HepG2 (cell line): ENCODE data around the gene SAMD4B. TPM values are rescaled to one million over a fixed set of nuclear protein-coding genes. Genes with fewer than 3 reads are reported as not detected.

ENCODE experiments used
- ATAC-seq: fragments of 200-7000 bp; cut with Tn5 transposase; 3 replicates; pipeline ENCODE4 v1.9.1; 2020; ENCODE audit warnings: mild to moderate bottlenecking, moderate library complexity
- BruUV-seq: library from RNA; stranded (reverse); fragments of 400-500 nt; replicated peaks from 2 replicates; lab custom pipeline; 2021; lab: Mats Ljungman, UMichigan
- CTCF ChIA-PET: fragments of 300-600 bp; formaldehyde crosslinking; extraction: SDS; loops from one replicate; lab custom pipeline; 2021; ENCODE audit warnings: low total read pairs, inconsistent platforms, low intra/inter-chr PET ratio; lab: Yijun Ruan, JAX
- POLR2A ChIA-PET: fragments of 350-600 bp; sonication (Branson Sonifier 250); formaldehyde crosslinking; loops from one replicate; lab custom pipeline; 2020; ENCODE audit warnings: antibody characterized with exemption, inconsistent platforms; lab: Yijun Ruan, JAX
- DNase-seq: peaks from one replicate; pipeline ENCODE4 v3.0.0-alpha.2; 2015; ENCODE audit warnings: low spot score
- FAIRE-seq: peaks from 3 replicates; lab custom pipeline; 2011; peaks lifted over from hg19 to GRCh38; lab: Jason Lieb, UNC
- H2AFZ ChIP-seq: one replicate; pipeline ENCODE4 v1.6.1; 2011; ENCODE audit warnings: low read length, inconsistent platforms
- H3K27ac ChIP-seq: fragments of 300-600 bp; 3 replicates; pipeline ENCODE4 v1.8.0; 2011; ENCODE audit warnings: mixed run types, mild to moderate bottlenecking, mixed read lengths, low read length, inconsistent platforms; ENCODE audit not compliant: insufficient read depth; ENCODE audit errors: extremely low read length
- H3K27me3 ChIP-seq, 2 experiments: fragments of 200-600 bp in 1 of 2; 2 replicates in 1 of 2; 3 replicates in 1 of 2; pipeline versions ENCODE4 v1.6.0 to v1.8.0; 2011; ENCODE audit warnings: low read length in 2 of 2, mild to moderate bottlenecking in 2 of 2, moderate library complexity in 2 of 2, inconsistent platforms in 1 of 2; ENCODE audit not compliant: insufficient read depth in 2 of 2, control insufficient read depth in 1 of 2
- H3K36me3 ChIP-seq, 2 experiments: fragments of 200-600 bp in 1 of 2; replicated peaks in 1 of 2; 2 replicates in 1 of 2; 3 replicates in 1 of 2; pipeline versions ENCODE4 v1.5.1 to v1.8.0; 2011; ENCODE audit warnings: low read length in 2 of 2, inconsistent platforms in 1 of 2; ENCODE audit not compliant: insufficient read depth in 2 of 2, control insufficient read depth in 1 of 2
- H3K4me1 ChIP-seq: 2 replicates; pipeline ENCODE4 v1.5.1; 2012; ENCODE audit warnings: low read length, inconsistent platforms; ENCODE audit not compliant: insufficient read depth
- H3K4me2 ChIP-seq: 2 replicates; pipeline ENCODE4 v1.6.0; 2011; ENCODE audit warnings: low read depth, low read length, inconsistent platforms
- H3K4me3 ChIP-seq, 3 experiments: fragments of 200-600 bp in 1 of 3; sonication (generic), shearing (Covaris generic) in 1 of 3; replicated peaks in 1 of 3; 2 replicates each; pipeline ENCODE4 v1.5.1; 2011 to 2016; ENCODE audit warnings: low read length in 3 of 3, inconsistent platforms in 2 of 3, low read depth in 2 of 3, mild to moderate bottlenecking in 2 of 3, control low read depth in 1 of 3, mixed read lengths in 1 of 3; ENCODE audit not compliant: insufficient read depth in 1 of 3
- H3K79me2 ChIP-seq: one replicate; pipeline ENCODE4 v1.6.1; 2011; ENCODE audit warnings: low read length, inconsistent platforms; ENCODE audit not compliant: insufficient read depth
- H3K9ac ChIP-seq: 2 replicates; pipeline ENCODE4 v1.6.0; 2011; ENCODE audit warnings: mild to moderate bottlenecking, low read depth, low read length, inconsistent platforms; ENCODE audit not compliant: insufficient read depth
- H3K9me3 ChIP-seq: 2 replicates; pipeline ENCODE4 v1.5.1; 2012; ENCODE audit warnings: mild to moderate bottlenecking, low read length
- H4K20me1 ChIP-seq: 2 replicates; pipeline ENCODE4 v1.6.0; 2011; ENCODE audit warnings: inconsistent platforms, mild to moderate bottlenecking, low read length, moderate library complexity; ENCODE audit not compliant: insufficient read depth
- CHD4 ChIP-seq: fragments of 200-600 bp; sonication (generic); IDR thresholded peaks from 2 replicates; pipeline ENCODE4 v1.7.0; 2017; ENCODE audit warnings: mild to moderate bottlenecking, low read length, borderline replicate concordance
- IRF9 ChIP-seq: sonication (generic); formaldehyde crosslinking; IDR thresholded peaks from 2 replicates; pipeline ENCODE4 v1.8.0; 2022; ENCODE audit warnings: missing genetic modification reagents, mild to moderate bottlenecking, borderline replicate concordance
- KLF15 ChIP-seq: sonication (generic); formaldehyde crosslinking; IDR thresholded peaks from 2 replicates; pipeline ENCODE4 v1.8.1; 2023; ENCODE audit warnings: borderline replicate concordance, mild to moderate bottlenecking, inconsistent platforms, missing genetic modification reagents, mixed read lengths
- MLXIP ChIP-seq: sonication (generic); formaldehyde crosslinking; IDR thresholded peaks from 2 replicates; pipeline ENCODE4 v1.9.0; 2021; ENCODE audit warnings: missing genetic modification reagents, borderline replicate concordance
- PRDM10 ChIP-seq: sonication (generic); formaldehyde crosslinking; IDR thresholded peaks from 2 replicates; pipeline ENCODE4 v1.4.0; 2020; ENCODE audit warnings: low read depth, missing genetic modification reagents
- RFXANK ChIP-seq: IDR thresholded peaks from 2 replicates; pipeline ENCODE4 v1.6.1; 2016
- SAFB2 ChIP-seq: sonication (generic); formaldehyde crosslinking; IDR thresholded peaks from 2 replicates; pipeline ENCODE4 v1.5.1; 2020; ENCODE audit warnings: missing genetic modification reagents, low read depth, mild to moderate bottlenecking, borderline replicate concordance
- WGBS: methylation state at CpG from one replicate; pipeline ENCODE4 v1.1.6; 2017; ENCODE audit warnings: low lambda C conversion rate; 5-methylcytosine and 5-hydroxymethylcytosine counted together
- in situ Hi-C: cut with HindIII; loops from 2 replicates; pipeline ENCODE4 v1.10.0; 2017; ENCODE audit warnings: low pct_unique_long_range_greater_than_20kb; ENCODE audit not compliant: extremely low pct_ligation_motif_present
- intact Hi-C: fragments of 100-400 bp; cut with micrococcal nuclease; formaldehyde crosslinking; loops from one replicate; pipeline ENCODE4 v1.10.0; 2022; ENCODE audit not compliant: unreplicated experiment
- polyA plus RNA-seq, 8 experiments: library from polyadenylated mRNA; depleted of rRNA in 3 of 8; stranded (reverse) in 7 of 8; unstranded in 1 of 8; fragments of >200 nt; fragmentation: Illumina TruSeq in 4 of 8; extraction: Trizol in 4 of 8; gene quantifications; 2 replicates each; pipeline versions ENCODE4 v1.2.1 to v1.2.3, GENCODE V29; 2011 to 2016; ENCODE audit warnings: low read depth in 4 of 8, missing spikeins in 1 of 8, mixed read lengths in 1 of 8; ENCODE audit not compliant: insufficient read depth in 1 of 8
- total RNA-seq, 5 experiments: library from RNA; depleted of rRNA; stranded (reverse); fragments of >200 nt; fragmentation: Illumina TruSeq; extraction: Trizol; gene quantifications; 2 replicates each; pipeline ENCODE4 v1.2.3, GENCODE V29; 2016; ENCODE audit warnings: low read depth in 1 of 5
- TF ChIP-seq, protein P1 (sequence below): IDR thresholded peaks from 2 replicates; pipeline ENCODE4 v1.6.1; 2016; ENCODE audit warnings: missing compliant biosample characterization, missing genetic modification reagents, borderline replicate concordance
- TF ChIP-seq, protein P2 (sequence below): sonication (generic); IDR thresholded peaks from 2 replicates; pipeline ENCODE4 v1.6.1; 2016; ENCODE audit warnings: low read depth, borderline replicate concordance
- TF ChIP-seq, protein P3 (sequence below), 2 experiments: sonication (generic) in 1 of 2; formaldehyde crosslinking in 1 of 2; IDR thresholded peaks; 2 replicates each; pipeline versions ENCODE4 v1.4.0 to v1.6.1; 2018 to 2020; ENCODE audit warnings: missing genetic modification reagents in 2 of 2, borderline replicate concordance in 1 of 2, low read depth in 1 of 2, mild to moderate bottlenecking in 1 of 2, missing biosample characterization in 1 of 2

The SAMD4B gene
- total and polyA plus RNA-seq, 2 of the 13 experiments (the other 11 are each of a cell fraction or from before 2014, with no cell fraction given) = 26.0 to 31.8 TPM

DNA sequence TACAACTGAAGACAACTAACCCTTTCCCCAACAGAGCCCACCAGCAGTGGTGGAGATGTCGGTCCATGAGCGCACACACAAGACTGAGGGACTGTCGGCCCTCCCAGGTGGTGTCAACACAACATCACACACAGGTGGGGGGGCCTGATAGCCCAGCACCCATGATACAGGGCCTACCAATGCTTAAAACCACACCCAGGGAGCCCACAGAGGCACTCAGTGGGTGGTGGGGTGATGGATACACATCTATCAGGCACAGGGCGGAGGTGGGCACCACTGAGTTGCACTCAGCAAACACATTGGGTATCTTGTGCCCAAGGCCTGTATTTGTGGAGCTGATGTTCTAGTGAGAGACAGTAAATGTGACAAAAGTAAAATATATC lies 57.4 kb downstream of the SAMD4B start:
- POLR2A ChIA-PET = interaction anchor here (1.2 to 3.4 kb wide), 6 partner anchors 8 to 46 kb away, joined by 3 to 123 read pairs (median 17); partner anchors contain the start of genes MED29, PAF1, PLEKHG2 and SUPT5H
- intact Hi-C loops = loop anchor here (5.0 kb wide), 1 partner anchor 1043 kb away; the partner anchor contains the start of gene SERTAD3
- TF ChIP-seq, protein P1, sequence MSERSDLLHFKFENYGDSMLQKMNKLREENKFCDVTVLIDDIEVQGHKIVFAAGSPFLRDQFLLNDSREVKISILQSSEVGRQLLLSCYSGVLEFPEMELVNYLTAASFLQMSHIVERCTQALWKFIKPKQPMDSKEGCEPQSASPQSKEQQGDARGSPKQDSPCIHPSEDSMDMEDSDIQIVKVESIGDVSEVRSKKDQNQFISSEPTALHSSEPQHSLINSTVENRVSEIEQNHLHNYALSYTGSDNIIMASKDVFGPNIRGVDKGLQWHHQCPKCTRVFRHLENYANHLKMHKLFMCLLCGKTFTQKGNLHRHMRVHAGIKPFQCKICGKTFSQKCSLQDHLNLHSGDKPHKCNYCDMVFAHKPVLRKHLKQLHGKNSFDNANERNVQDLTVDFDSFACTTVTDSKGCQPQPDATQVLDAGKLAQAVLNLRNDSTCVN (CRISPR knock-in tag) = no peak
- TF ChIP-seq, protein P2, sequence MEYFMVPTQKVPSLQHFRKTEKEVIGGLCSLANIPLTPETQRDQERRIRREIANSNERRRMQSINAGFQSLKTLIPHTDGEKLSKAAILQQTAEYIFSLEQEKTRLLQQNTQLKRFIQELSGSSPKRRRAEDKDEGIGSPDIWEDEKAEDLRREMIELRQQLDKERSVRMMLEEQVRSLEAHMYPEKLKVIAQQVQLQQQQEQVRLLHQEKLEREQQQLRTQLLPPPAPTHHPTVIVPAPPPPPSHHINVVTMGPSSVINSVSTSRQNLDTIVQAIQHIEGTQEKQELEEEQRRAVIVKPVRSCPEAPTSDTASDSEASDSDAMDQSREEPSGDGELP = no peak
- TF ChIP-seq CHD4 (0 out of 2 replicates have a peak, but pooled peaks have one; percentile 1), SAFB2 (CRISPR knock-in tag) (no peak), RFXANK (CRISPR knock-in tag) (no peak), PRDM10 (CRISPR knock-in tag) (no peak), IRF9 (CRISPR knock-in tag) (0 out of 2 replicates have a peak, but pooled peaks have one; percentile 27), KLF15 (no peak), MLXIP (no peak)
- TF ChIP-seq, protein P3, sequence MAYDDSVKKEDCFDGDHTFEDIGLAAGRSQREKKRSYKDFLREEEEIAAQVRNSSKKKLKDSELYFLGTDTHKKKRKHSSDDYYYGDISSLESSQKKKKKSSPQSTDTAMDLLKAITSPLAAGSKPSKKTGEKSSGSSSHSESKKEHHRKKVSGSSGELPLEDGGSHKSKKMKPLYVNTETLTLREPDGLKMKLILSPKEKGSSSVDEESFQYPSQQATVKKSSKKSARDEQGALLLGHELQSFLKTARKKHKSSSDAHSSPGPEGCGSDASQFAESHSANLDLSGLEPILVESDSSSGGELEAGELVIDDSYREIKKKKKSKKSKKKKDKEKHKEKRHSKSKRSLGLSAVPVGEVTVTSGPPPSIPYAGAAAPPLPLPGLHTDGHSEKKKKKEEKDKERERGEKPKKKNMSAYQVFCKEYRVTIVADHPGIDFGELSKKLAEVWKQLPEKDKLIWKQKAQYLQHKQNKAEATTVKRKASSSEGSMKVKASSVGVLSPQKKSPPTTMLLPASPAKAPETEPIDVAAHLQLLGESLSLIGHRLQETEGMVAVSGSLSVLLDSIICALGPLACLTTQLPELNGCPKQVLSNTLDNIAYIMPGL (CRISPR knock-in tag; IDR thresholded peaks at IDR 0.05; ENCODE audit: borderline replicate concordance in 1 of 2, low read depth in 1 of 2) = 0 out of 4 replicates have a peak, but pooled peaks of 1 of the 2 experiments have one; percentile 13

More for the DNA sequence above, 57.4 kb downstream of the SAMD4B start:
- Histone ChIP-seq H3K4me2 (peak overlapping the region; percentile 39), H3K36me3 (0 out of 5 replicates have a peak, but pooled peaks cover 0 to 3% of the 10 kb centered on the region in 2 experiments), H3K9me3 (no peaks in the 10 kb centered on the region), H2AFZ (no peak overlapping the region), H3K4me1 (peaks cover 65% of the 10 kb centered on the region), H4K20me1 (no peaks in the 10 kb centered on the region), H3K4me3 (no peak overlapping the region), H3K79me2 (no peaks in the 10 kb centered on the region), H3K9ac (0 out of 2 replicates have a peak overlapping the region, but pooled peaks have one; percentile 10), H3K27ac (peak overlapping the region; percentile 98), H3K27me3 (no peaks in the 10 kb centered on the region)
- DNase-seq = no peak
- in situ Hi-C loops = no loop called here
- 95% methylated on average over 3 of the region's 4 CpGs for WGBS
- no peak for ATAC-seq
- no TSS peak for BruUV-seq
- FAIRE-seq = no peak
- CTCF ChIA-PET = interaction anchor here (4.2 kb wide), 1 partner anchor 12 kb away, joined by 127 read pairs; the partner anchor contains the start of gene PLEKHG2
